Liver (tissue), 9 donors: ENCODE measurements around the gene PCAT6. TPM values are rescaled to one million over a fixed set of nuclear protein-coding genes. Genes with fewer than 3 reads are reported as not detected.

Source experiments
- DNase-seq: peaks from one replicate; pipeline ENCODE4 v3.0.0-alpha.2; 2017; ENCODE audit warnings: low spot score
- H3K27ac ChIP-seq, 2 donors: one replicate each; pipeline ENCODE4 v1.7.0; 2013; ENCODE audit warnings: inconsistent platforms in 2 of 2, low read length in 2 of 2, control low read depth in 1 of 2, low read depth in 1 of 2, mild to moderate bottlenecking in 1 of 2
- H3K27me3 ChIP-seq, 4 donors: one replicate each; pipeline versions ENCODE4 v1.6.1 to v1.7.0; 2013; ENCODE audit warnings: low read length in 3 of 4, inconsistent platforms in 1 of 4, mild to moderate bottlenecking in 1 of 4, moderate library complexity in 1 of 4; ENCODE audit not compliant: control insufficient read depth in 4 of 4, insufficient read depth in 4 of 4
- H3K36me3 ChIP-seq, 4 donors: one replicate each; pipeline versions ENCODE4 v1.6.1 to v1.7.0; 2013; ENCODE audit warnings: low read length in 3 of 4, mild to moderate bottlenecking in 3 of 4, low read depth in 1 of 4, moderate library complexity in 1 of 4; ENCODE audit not compliant: control insufficient read depth in 4 of 4, insufficient read depth in 3 of 4
- H3K4me1 ChIP-seq, 4 donors: one replicate each; pipeline versions ENCODE4 v1.6.1 to v1.7.0; 2013; ENCODE audit warnings: low read length in 3 of 4, mild to moderate bottlenecking in 3 of 4, moderate library complexity in 1 of 4; ENCODE audit not compliant: control insufficient read depth in 4 of 4, insufficient read depth in 4 of 4
- H3K4me3 ChIP-seq, 3 donors: one replicate each; pipeline versions ENCODE4 v1.6.1 to v1.7.0; 2013; ENCODE audit warnings: low read length in 3 of 3, control low read depth in 1 of 3, low read depth in 1 of 3, mild to moderate bottlenecking in 1 of 3
- H3K9ac ChIP-seq, 2 donors: one replicate each; pipeline ENCODE4 v1.7.0; 2013; ENCODE audit warnings: low read length in 2 of 2, mild to moderate bottlenecking in 2 of 2, moderate library complexity in 2 of 2, control low read depth in 1 of 2, low read depth in 1 of 2
- H3K9me3 ChIP-seq, 4 donors: one replicate each; pipeline versions ENCODE4 v1.6.1 to v1.7.0; 2013; ENCODE audit warnings: low read length in 3 of 4; ENCODE audit not compliant: control insufficient read depth in 4 of 4
- FOXA1 ChIP-seq: IDR thresholded peaks from 2 replicates; pipeline ENCODE4 v1.6.1; 2016; ENCODE audit warnings: antibody characterized with exemption
- FOXA2 ChIP-seq: IDR thresholded peaks from 2 replicates; pipeline ENCODE4 v1.6.1; 2016; ENCODE audit warnings: antibody characterized with exemption
- GABPA ChIP-seq, 2 donors: IDR thresholded peaks in 1 of 2; conservative IDR thresholded peaks in 1 of 2; 2 replicates each; pipeline ENCODE4 v1.6.1; 2016; ENCODE audit warnings: antibody characterized with exemption in 2 of 2, mild to moderate bottlenecking in 1 of 2, moderate library complexity in 1 of 2
- HNF4A ChIP-seq, 2 donors: conservative IDR thresholded peaks; 2 replicates each; pipeline ENCODE4 v1.6.1; 2016; ENCODE audit warnings: antibody characterized with exemption in 2 of 2, mild to moderate bottlenecking in 2 of 2
- HNF4G ChIP-seq: IDR thresholded peaks from 2 replicates; pipeline ENCODE4 v1.6.1; 2016; ENCODE audit warnings: antibody characterized with exemption
- JUND ChIP-seq, 2 donors: IDR thresholded peaks; 2 replicates each; pipeline ENCODE4 v1.6.1; 2016; ENCODE audit warnings: antibody characterized with exemption in 2 of 2
- NR2F2 ChIP-seq: IDR thresholded peaks from 2 replicates; pipeline ENCODE4 v1.6.1; 2016; ENCODE audit warnings: antibody characterized with exemption
- RAD21 ChIP-seq, 2 donors: IDR thresholded peaks; 2 replicates each; pipeline ENCODE4 v1.6.1; 2016; ENCODE audit warnings: antibody characterized with exemption in 2 of 2, mild to moderate bottlenecking in 2 of 2
- RXRA ChIP-seq, 2 donors: IDR thresholded peaks; 2 replicates each; pipeline ENCODE4 v1.6.1; 2017 to 2018; ENCODE audit warnings: antibody characterized with exemption in 2 of 2, mild to moderate bottlenecking in 1 of 2
- SP1 ChIP-seq: IDR thresholded peaks from 2 replicates; pipeline ENCODE4 v1.6.1; 2018; ENCODE audit warnings: antibody characterized with exemption, mild to moderate bottlenecking
- TAF1 ChIP-seq: conservative IDR thresholded peaks from 2 replicates; pipeline ENCODE4 v1.6.1; 2016; ENCODE audit warnings: antibody characterized with exemption, mild to moderate bottlenecking
- YY1 ChIP-seq: IDR thresholded peaks from 2 replicates; pipeline ENCODE4 v1.6.1; 2016; ENCODE audit warnings: antibody characterized with exemption, mild to moderate bottlenecking
- WGBS: extraction: QIAGEN DNeasy Blood & Tissue Kit; methylation state at CpG from one replicate; pipeline ENCODE4 v1.1.7; 2013; 5-methylcytosine and 5-hydroxymethylcytosine counted together
- polyA plus RNA-seq, 2 donors: library from polyadenylated mRNA; stranded (reverse) in 1 of 2; unstranded in 1 of 2; fragments of 200-250 nt in 1 of 2; fragments of >200 nt in 1 of 2; fragmentation: Nextera tagmentation in 1 of 2; extraction: Ambion mirVana in 1 of 2; gene quantifications; one replicate each; pipeline versions ENCODE4 v1.2.1 to v1.2.3, GENCODE V29; 2013 to 2015
- total RNA-seq, 2 donors: library from RNA; depleted of rRNA; stranded (reverse); fragments of >200 nt; gene quantifications; one replicate each; pipeline ENCODE4 v1.2.3, GENCODE V29; 2014
- TF ChIP-seq, protein P1 (sequence below): IDR thresholded peaks from 2 replicates; pipeline ENCODE4 v1.6.1; 2016; ENCODE audit warnings: antibody characterized with exemption, mild to moderate bottlenecking
- TF ChIP-seq, protein P2 (sequence below): IDR thresholded peaks from 2 replicates; pipeline ENCODE4 v1.6.1; 2016; ENCODE audit warnings: antibody characterized with exemption
- TF ChIP-seq, protein P3 (sequence below): IDR thresholded peaks from 2 replicates; pipeline ENCODE4 v1.6.1; 2016; ENCODE audit warnings: antibody characterized with exemption
- TF ChIP-seq, protein P4 (sequence below): IDR thresholded peaks from 2 replicates; pipeline ENCODE4 v1.6.1; 2016; ENCODE audit warnings: antibody characterized with exemption
- TF ChIP-seq, protein P5 (sequence below): fragments of 150-350 bp; IDR thresholded peaks from 2 replicates; pipeline ENCODE4 v1.5.1; 2017; ENCODE audit warnings: improper control_type of control experiment, low read depth, low read length; ENCODE audit not compliant: missing input control
- donor health status: healthy.
- donor health status: healthy.
- donor health status: healthy.
- donor health status: healthy.
- donor health status: healthy.

PCAT6 gene
- total and polyA plus RNA-seq, 4 donors, result 0.23 to 1.2 TPM; not detected in 2

DNA sequence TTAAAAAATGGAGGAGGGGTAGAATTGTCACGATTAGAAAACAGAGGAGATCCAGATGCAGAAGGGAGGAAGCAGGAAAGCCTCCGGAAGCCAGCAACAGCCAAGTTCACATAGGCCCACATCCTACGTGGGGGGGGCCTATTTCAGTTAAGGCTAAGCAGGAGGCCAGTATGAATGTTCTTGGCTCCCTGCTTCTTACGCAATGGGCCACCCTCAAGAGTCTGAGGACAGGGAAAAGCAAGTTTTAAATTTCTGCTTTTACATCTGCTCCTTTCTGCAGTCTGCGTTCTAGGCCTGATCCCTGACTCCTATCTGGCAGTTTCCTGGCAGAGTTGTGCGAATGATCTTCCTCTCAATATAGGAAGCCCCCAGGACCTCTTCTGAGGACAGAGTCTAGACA, 47.6 kb downstream of the PCAT6 start (continued):
- TF ChIP-seq, protein P1, sequence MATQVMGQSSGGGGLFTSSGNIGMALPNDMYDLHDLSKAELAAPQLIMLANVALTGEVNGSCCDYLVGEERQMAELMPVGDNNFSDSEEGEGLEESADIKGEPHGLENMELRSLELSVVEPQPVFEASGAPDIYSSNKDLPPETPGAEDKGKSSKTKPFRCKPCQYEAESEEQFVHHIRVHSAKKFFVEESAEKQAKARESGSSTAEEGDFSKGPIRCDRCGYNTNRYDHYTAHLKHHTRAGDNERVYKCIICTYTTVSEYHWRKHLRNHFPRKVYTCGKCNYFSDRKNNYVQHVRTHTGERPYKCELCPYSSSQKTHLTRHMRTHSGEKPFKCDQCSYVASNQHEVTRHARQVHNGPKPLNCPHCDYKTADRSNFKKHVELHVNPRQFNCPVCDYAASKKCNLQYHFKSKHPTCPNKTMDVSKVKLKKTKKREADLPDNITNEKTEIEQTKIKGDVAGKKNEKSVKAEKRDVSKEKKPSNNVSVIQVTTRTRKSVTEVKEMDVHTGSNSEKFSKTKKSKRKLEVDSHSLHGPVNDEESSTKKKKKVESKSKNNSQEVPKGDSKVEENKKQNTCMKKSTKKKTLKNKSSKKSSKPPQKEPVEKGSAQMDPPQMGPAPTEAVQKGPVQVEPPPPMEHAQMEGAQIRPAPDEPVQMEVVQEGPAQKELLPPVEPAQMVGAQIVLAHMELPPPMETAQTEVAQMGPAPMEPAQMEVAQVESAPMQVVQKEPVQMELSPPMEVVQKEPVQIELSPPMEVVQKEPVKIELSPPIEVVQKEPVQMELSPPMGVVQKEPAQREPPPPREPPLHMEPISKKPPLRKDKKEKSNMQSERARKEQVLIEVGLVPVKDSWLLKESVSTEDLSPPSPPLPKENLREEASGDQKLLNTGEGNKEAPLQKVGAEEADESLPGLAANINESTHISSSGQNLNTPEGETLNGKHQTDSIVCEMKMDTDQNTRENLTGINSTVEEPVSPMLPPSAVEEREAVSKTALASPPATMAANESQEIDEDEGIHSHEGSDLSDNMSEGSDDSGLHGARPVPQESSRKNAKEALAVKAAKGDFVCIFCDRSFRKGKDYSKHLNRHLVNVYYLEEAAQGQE, result peak; percentile 14
- peak in 1 of 2 donors; percentile 20 for TF ChIP-seq GABPA (IDR thresholded peaks at IDR 0.05 in 1 of 2, conservative IDR thresholded peaks at IDR 0.05 in 1 of 2)
- no peak for TF ChIP-seq HNF4A (conservative IDR thresholded peaks at IDR 0.05)
- TF ChIP-seq, protein P2, sequence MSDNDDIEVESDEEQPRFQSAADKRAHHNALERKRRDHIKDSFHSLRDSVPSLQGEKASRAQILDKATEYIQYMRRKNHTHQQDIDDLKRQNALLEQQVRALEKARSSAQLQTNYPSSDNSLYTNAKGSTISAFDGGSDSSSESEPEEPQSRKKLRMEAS, result no peak
- TF ChIP-seq RXRA (IDR thresholded peaks at IDR 0.05), result peak in 1 of 2 donors; percentile 11
- TF ChIP-seq YY1, result no peak
- no peak for TF ChIP-seq FOXA2
- TF ChIP-seq NR2F2, result peak; percentile 22
- no peak for TF ChIP-seq SP1
- TF ChIP-seq FOXA1, result no peak

DNA sequence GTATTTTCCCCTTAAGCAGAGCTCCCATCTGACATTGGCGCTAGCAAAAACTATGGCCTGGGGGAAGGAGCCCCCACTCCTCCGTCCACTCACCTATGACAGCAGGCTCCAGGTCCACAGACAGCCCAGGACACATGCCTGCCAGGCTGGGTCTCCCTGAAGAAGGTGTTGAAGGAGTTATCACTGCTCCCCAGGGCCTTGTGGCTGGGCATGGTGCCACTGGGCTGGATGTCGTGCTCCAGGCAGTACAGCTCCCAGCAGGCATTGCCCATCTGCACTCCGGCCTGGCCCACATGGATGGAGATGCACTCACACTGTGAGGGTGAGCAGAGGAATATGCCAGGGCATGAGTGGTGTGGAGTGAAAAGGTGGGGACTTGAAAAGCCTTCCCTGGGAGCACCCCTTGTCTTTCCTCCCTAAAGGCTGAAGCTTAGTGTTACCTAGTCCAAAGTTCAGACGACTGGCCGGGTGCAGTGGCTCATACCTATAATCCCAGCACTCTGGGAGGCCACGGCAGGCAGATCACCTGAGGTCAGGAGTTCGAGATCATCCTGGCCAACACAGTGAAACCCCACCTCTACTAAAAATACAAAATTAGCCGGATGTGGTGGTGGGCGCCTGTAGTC, 48.1 kb downstream of the PCAT6 start:
- Histone ChIP-seq H3K9ac (no peak overlapping the region), H3K9me3 (no peaks in the 10 kb centered on the region), H3K36me3 (no peaks in the 10 kb centered on the region), H3K27ac (no peak overlapping the region), H3K4me3 (no peak overlapping the region), H3K4me1 (peaks cover 1 to 28% (median 16%) of the 10 kb centered on the region in 4 donors), H3K27me3 (no peaks in the 10 kb centered on the region)
- TF ChIP-seq HNF4G (no peak), NR2F2 (no peak), HNF4A (conservative IDR thresholded peaks at IDR 0.05) (peak in 1 of 2 donors; percentile 51), RAD21 (IDR thresholded peaks at IDR 0.05) (no peak), YY1 (no peak)
- TF ChIP-seq, protein P2, result no peak
- WGBS, result 67% methylated on average over 10 of the region's 10 CpGs
- DNase-seq, result no peak

DNA sequence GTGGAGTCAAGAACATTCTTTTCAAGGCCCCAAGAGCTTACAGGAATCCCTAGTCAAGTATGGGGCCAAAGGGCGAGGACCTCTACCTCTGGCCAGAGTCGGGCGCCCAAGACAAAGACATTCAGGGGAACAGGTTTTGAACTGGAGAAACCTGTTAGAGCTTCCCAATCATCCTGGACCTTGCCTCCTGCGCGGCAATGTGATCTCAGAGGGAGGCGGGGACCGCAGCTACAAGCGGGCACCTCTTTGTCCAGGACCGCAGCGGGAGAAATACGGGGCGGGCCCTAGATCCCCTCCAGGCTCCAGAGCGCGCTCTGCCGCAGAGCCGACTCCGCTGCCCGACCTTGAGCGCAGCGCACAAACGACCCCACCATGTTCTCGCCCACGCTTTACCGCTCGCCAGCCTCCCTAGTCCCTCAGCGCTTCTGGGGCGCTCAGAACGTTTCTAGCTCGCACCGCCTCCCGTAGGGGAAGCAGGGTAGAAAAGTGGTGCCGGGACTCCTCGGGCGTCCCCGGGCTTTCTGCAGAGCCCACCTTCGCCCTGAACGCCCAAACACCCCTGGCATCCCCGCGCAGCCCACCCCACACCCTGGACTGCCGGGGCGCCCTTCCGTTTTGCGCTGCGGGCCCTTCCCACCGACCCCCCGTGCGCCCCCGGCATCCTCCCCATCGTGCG, 50.1 kb downstream of the PCAT6 start:
- peak; percentile 66 for DNase-seq
- Histone ChIP-seq H3K36me3 (no peaks in the 10 kb centered on the region), H3K27me3 (no peaks in the 10 kb centered on the region), H3K9ac (peak overlapping the region in 1 of 2 donors; percentile 1), H3K9me3 (no peaks in the 10 kb centered on the region), H3K4me1 (peaks cover 1 to 28% (median 16%) of the 10 kb centered on the region in 4 donors), H3K27ac (peak overlapping the region; percentile 71 to 73), H3K4me3 (peak overlapping the region; percentile 67 to 78 (median 69))
- WGBS, result 2% methylated on average over 50 of the region's 50 CpGs
- TF ChIP-seq RXRA (IDR thresholded peaks at IDR 0.05), result peak; percentile 51 to 70
- TF ChIP-seq, protein P3, sequence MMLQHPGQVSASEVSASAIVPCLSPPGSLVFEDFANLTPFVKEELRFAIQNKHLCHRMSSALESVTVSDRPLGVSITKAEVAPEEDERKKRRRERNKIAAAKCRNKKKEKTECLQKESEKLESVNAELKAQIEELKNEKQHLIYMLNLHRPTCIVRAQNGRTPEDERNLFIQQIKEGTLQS, result no peak
- TF ChIP-seq JUND (IDR thresholded peaks at IDR 0.05), result peak in 1 of 2 donors; percentile 42
- TF ChIP-seq, protein P2, result no peak
- TF ChIP-seq, protein P4, sequence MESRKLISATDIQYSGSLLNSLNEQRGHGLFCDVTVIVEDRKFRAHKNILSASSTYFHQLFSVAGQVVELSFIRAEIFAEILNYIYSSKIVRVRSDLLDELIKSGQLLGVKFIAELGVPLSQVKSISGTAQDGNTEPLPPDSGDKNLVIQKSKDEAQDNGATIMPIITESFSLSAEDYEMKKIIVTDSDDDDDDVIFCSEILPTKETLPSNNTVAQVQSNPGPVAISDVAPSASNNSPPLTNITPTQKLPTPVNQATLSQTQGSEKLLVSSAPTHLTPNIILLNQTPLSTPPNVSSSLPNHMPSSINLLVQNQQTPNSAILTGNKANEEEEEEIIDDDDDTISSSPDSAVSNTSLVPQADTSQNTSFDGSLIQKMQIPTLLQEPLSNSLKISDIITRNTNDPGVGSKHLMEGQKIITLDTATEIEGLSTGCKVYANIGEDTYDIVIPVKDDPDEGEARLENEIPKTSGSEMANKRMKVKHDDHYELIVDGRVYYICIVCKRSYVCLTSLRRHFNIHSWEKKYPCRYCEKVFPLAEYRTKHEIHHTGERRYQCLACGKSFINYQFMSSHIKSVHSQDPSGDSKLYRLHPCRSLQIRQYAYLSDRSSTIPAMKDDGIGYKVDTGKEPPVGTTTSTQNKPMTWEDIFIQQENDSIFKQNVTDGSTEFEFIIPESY, result no peak
- TF ChIP-seq, protein P5, sequence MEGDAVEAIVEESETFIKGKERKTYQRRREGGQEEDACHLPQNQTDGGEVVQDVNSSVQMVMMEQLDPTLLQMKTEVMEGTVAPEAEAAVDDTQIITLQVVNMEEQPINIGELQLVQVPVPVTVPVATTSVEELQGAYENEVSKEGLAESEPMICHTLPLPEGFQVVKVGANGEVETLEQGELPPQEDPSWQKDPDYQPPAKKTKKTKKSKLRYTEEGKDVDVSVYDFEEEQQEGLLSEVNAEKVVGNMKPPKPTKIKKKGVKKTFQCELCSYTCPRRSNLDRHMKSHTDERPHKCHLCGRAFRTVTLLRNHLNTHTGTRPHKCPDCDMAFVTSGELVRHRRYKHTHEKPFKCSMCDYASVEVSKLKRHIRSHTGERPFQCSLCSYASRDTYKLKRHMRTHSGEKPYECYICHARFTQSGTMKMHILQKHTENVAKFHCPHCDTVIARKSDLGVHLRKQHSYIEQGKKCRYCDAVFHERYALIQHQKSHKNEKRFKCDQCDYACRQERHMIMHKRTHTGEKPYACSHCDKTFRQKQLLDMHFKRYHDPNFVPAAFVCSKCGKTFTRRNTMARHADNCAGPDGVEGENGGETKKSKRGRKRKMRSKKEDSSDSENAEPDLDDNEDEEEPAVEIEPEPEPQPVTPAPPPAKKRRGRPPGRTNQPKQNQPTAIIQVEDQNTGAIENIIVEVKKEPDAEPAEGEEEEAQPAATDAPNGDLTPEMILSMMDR, result no peak
- no peak for TF ChIP-seq YY1
- TF ChIP-seq HNF4A (conservative IDR thresholded peaks at IDR 0.05), result peak; percentile 78 to 90
- peak; percentile 71 for TF ChIP-seq HNF4G
- no peak for TF ChIP-seq TAF1
- peak; percentile 82 for TF ChIP-seq SP1
- peak; percentile 4 to 22 for TF ChIP-seq RAD21 (IDR thresholded peaks at IDR 0.05)
- TF ChIP-seq GABPA (IDR thresholded peaks at IDR 0.05 in 1 of 2, conservative IDR thresholded peaks at IDR 0.05 in 1 of 2), result no peak
- TF ChIP-seq FOXA2, result no peak
- TF ChIP-seq NR2F2, result peak; percentile 53
